Suprapubic skin (tissue), 4 donors: Measurements from ENCODE around the gene PRR35.

Experiments
- CTCF ChIP-seq, 2 donors: fragments of 200-600 bp in 1 of 2; fragments of 450-650 bp in 1 of 2; sonication (generic) in 1 of 2; IDR thresholded peaks; one replicate each; pipeline ENCODE4 v1.5.1; 2016 to 2019; ENCODE audit warnings: antibody characterized with exemption in 2 of 2, mild to moderate bottlenecking in 1 of 2, moderate library complexity in 1 of 2
- POLR2A ChIP-seq, 2 donors: fragments of 450-650 bp; IDR thresholded peaks; one replicate each; pipeline ENCODE4 v1.6.1; 2017; ENCODE audit warnings: antibody characterized with exemption in 2 of 2, mild to moderate bottlenecking in 2 of 2, moderate library complexity in 2 of 2
- POLR2AphosphoS5 ChIP-seq, 3 donors: sonication (generic); formaldehyde crosslinking; IDR thresholded peaks; one replicate each; pipeline ENCODE4 v1.6.1; 2017; ENCODE audit warnings: antibody characterized with exemption in 3 of 3

- TF ChIP-seq CTCF (IDR thresholded peaks at IDR 0.05) (peak in 1 of 2 donors; percentile 21), POLR2AphosphoS5 (IDR thresholded peaks at IDR 0.05) (peak; percentile 17 to 78 (median 18)), POLR2A (IDR thresholded peaks at IDR 0.05) (no peak)
These were observed 29.5 kb downstream of the PRR35 start, which contains the start of gene RAB40C for GRCh38 chr16:589658-590187.
